ENCODE data around the gene EXOC2. TPM values are rescaled to one million over a fixed set of nuclear protein-coding genes. Genes with fewer than 3 reads are reported as not detected.

Gene EXOC2
- total RNA-seq, 2 experiments from 2014 or later = 22.5 to 24.8 TPM

GRCh38 chr6:718345-718744, 25.4 kb upstream of the EXOC2 start:
- H3K4me2 ChIP-seq (ENCODE audit: low read length) = no peak overlapping the region
- intact Hi-C loops (cut with micrococcal nuclease; ENCODE audit: unreplicated experiment) = loop anchor here (10.0 kb wide), 1 partner anchor 324 kb away; the partner anchor contains the start of gene IRF4
- no peak overlapping the region for H3K27ac ChIP-seq (ENCODE audit: low read depth, low read length, poor library complexity, severe bottlenecking)
- DNase-seq (ENCODE audit: low spot score) = no peak
- no peaks in the 10 kb centered on the region for H4K20me1 ChIP-seq (ENCODE audit: insufficient read depth, low read length)
- H2AFZ ChIP-seq (ENCODE audit: low read length) = no peak overlapping the region
- H3K4me1 ChIP-seq (ENCODE audit: insufficient read depth, low read length, poor library complexity, severe bottlenecking) = peaks cover 10% of the 10 kb centered on the region
- no peak overlapping the region for H3K4me3 ChIP-seq (ENCODE audit: low read depth, low read length, poor library complexity, severe bottlenecking)
- POLR2A ChIA-PET = no interaction called here
- TF ChIP-seq EZH2phosphoT487 (IDR thresholded peaks at IDR 0.05; ENCODE audit: borderline replicate concordance, low read depth, low read length) = no peak
- TF ChIP-seq, protein P1, sequence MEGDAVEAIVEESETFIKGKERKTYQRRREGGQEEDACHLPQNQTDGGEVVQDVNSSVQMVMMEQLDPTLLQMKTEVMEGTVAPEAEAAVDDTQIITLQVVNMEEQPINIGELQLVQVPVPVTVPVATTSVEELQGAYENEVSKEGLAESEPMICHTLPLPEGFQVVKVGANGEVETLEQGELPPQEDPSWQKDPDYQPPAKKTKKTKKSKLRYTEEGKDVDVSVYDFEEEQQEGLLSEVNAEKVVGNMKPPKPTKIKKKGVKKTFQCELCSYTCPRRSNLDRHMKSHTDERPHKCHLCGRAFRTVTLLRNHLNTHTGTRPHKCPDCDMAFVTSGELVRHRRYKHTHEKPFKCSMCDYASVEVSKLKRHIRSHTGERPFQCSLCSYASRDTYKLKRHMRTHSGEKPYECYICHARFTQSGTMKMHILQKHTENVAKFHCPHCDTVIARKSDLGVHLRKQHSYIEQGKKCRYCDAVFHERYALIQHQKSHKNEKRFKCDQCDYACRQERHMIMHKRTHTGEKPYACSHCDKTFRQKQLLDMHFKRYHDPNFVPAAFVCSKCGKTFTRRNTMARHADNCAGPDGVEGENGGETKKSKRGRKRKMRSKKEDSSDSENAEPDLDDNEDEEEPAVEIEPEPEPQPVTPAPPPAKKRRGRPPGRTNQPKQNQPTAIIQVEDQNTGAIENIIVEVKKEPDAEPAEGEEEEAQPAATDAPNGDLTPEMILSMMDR (conservative IDR thresholded peaks at IDR 0.05; ENCODE audit: low read length) = no peak
- no peaks in the 10 kb centered on the region for H3K79me2 ChIP-seq (ENCODE audit: insufficient read depth, low read depth, low read length)
- CTCF ChIA-PET (ENCODE audit: unreplicated experiment) = no interaction called here
- H3K36me3 ChIP-seq (ENCODE audit: insufficient read depth, low read length) = no peaks in the 10 kb centered on the region
- H3K9me2 ChIP-seq (ENCODE audit: insufficient read depth, low read length) = no peaks in the 10 kb centered on the region
- no peaks in the 10 kb centered on the region for H3K9me3 ChIP-seq (ENCODE audit: low read length)
- BruUV-seq (replicated peaks) = no TSS peak

DNA sequence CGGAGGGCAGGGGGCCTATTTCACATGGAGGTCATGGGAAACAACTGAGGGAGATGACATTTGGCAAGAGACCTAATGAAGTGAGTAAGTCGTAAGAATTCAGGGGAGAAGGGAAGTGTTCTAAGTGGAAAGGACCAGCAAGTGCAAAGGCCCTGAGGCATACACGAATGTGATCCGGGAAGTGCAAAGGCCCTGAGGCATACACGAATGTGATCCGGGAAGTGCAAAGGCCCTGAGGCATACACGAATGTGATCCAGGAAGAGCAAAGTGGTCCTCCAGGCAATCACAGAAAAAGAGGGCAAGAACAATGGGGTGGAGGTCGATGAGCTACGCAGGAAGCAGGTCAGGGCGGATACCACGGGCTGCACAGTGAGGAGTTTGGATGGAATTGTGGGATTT, 24.2 kb upstream of the EXOC2 start:
- intact Hi-C loops (cut with micrococcal nuclease; ENCODE audit: unreplicated experiment) = loop anchor here (10.0 kb wide), 1 partner anchor 322 kb away; the partner anchor contains the start of gene IRF4
- no peaks in the 10 kb centered on the region for H3K9me3 ChIP-seq (ENCODE audit: low read length)
- DNase-seq (ENCODE audit: low spot score) = no peak
- ChIA-PET CTCF (ENCODE audit: unreplicated experiment) (no interaction called here), POLR2A (no interaction called here)
- H4K20me1 ChIP-seq (ENCODE audit: insufficient read depth, low read length) = no peaks in the 10 kb centered on the region
- no peak overlapping the region for H3K27ac ChIP-seq (ENCODE audit: low read depth, low read length, poor library complexity, severe bottlenecking)
- H3K9me2 ChIP-seq (ENCODE audit: insufficient read depth, low read length) = no peaks in the 10 kb centered on the region
- H3K4me3 ChIP-seq (ENCODE audit: low read depth, low read length, poor library complexity, severe bottlenecking) = no peak overlapping the region
- H3K79me2 ChIP-seq (ENCODE audit: insufficient read depth, low read depth, low read length) = no peaks in the 10 kb centered on the region
- no peak overlapping the region for H2AFZ ChIP-seq (ENCODE audit: low read length)
- peaks cover 1% of the 10 kb centered on the region for H3K4me1 ChIP-seq (ENCODE audit: insufficient read depth, low read length, poor library complexity, severe bottlenecking)
- H3K4me2 ChIP-seq (ENCODE audit: low read length) = no peak overlapping the region
- no peaks in the 10 kb centered on the region for H3K36me3 ChIP-seq (ENCODE audit: insufficient read depth, low read length)
- no peak for TF ChIP-seq EZH2phosphoT487 (IDR thresholded peaks at IDR 0.05; ENCODE audit: borderline replicate concordance, low read depth, low read length)
- TF ChIP-seq, protein P1 (conservative IDR thresholded peaks at IDR 0.05; ENCODE audit: low read length) = no peak
- no TSS peak for BruUV-seq (replicated peaks)

DNA sequence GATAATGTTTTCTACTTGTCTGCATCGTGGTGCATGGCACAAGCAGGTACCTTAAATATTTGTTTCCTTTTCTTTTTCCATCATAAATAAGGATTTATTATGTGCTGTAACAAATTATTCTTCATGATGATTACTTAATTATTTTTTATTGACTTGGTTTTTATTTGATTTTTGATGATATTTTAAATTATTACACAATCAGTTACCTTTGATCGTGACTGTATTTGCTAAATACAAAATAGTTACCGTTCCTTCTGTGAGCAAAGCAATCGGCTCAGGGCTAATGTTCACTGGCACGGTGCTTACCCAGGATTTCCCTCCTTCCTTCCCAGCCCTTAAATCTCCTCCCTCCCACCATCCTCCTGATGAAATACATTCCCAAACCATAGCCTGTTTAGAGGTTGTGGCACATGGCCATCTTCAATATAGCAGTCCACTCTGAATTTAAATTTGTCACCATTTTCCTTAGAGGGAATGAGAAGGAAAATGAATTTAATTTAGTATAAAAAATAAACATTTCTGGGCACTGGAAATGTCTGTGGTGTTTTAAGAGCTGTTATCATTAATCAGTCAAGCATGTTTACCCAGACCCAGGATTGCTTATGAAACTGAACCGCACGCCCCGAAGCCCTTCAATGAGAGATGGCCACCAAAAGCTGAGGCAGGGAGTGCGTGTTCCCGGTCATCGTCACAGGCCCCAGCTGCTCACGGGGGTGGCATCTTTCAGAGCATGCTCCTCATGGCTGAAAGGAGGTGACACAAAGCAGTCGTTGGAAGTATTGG, 23.0 kb upstream of the EXOC2 start:
- Histone ChIP-seq H3K4me1 (ENCODE audit: insufficient read depth, low read length, poor library complexity, severe bottlenecking) (peaks cover 9% of the 10 kb centered on the region), H3K9me3 (ENCODE audit: low read length) (no peaks in the 10 kb centered on the region), H3K27ac (ENCODE audit: low read depth, low read length, poor library complexity, severe bottlenecking) (no peak overlapping the region), H3K4me3 (ENCODE audit: low read depth, low read length, poor library complexity, severe bottlenecking) (no peak overlapping the region), H2AFZ (ENCODE audit: low read length) (no peak overlapping the region), H3K9me2 (ENCODE audit: insufficient read depth, low read length) (no peaks in the 10 kb centered on the region), H4K20me1 (ENCODE audit: insufficient read depth, low read length) (no peaks in the 10 kb centered on the region), H3K36me3 (ENCODE audit: insufficient read depth, low read length) (no peaks in the 10 kb centered on the region), H3K4me2 (ENCODE audit: low read length) (no peak overlapping the region), H3K79me2 (ENCODE audit: insufficient read depth, low read depth, low read length) (no peaks in the 10 kb centered on the region)
- DNase-seq (ENCODE audit: low spot score) = no peak
- no peak for TF ChIP-seq EZH2phosphoT487 (IDR thresholded peaks at IDR 0.05; ENCODE audit: borderline replicate concordance, low read depth, low read length)
- TF ChIP-seq, protein P1 (conservative IDR thresholded peaks at IDR 0.05; ENCODE audit: low read length) = no peak
- no TSS peak for BruUV-seq (replicated peaks)
- ChIA-PET CTCF (ENCODE audit: unreplicated experiment) (no interaction called here), POLR2A (interaction anchor here (0.5 to 1.2 kb wide), 4 partner anchors 12 to 538 kb away, joined by 3 to 5 read pairs (median 4); no protein-coding TSS in a partner anchor)
- intact Hi-C loops (cut with micrococcal nuclease; ENCODE audit: unreplicated experiment) = loop anchor here (10.0 kb wide), 1 partner anchor 321 kb away; the partner anchor contains the start of gene IRF4

Measured in OCI-LY7 (cell line).